ENCODE measurements around the gene FLNB. TPM values are rescaled to one million over a fixed set of nuclear protein-coding genes. Genes with fewer than 3 reads are reported as not detected.

FLNB gene
- total and polyA plus RNA-seq, 2 of the 13 experiments (the other 11 are each of a cell fraction or from before 2014, with no cell fraction given), result 106 to 130 TPM

DNA sequence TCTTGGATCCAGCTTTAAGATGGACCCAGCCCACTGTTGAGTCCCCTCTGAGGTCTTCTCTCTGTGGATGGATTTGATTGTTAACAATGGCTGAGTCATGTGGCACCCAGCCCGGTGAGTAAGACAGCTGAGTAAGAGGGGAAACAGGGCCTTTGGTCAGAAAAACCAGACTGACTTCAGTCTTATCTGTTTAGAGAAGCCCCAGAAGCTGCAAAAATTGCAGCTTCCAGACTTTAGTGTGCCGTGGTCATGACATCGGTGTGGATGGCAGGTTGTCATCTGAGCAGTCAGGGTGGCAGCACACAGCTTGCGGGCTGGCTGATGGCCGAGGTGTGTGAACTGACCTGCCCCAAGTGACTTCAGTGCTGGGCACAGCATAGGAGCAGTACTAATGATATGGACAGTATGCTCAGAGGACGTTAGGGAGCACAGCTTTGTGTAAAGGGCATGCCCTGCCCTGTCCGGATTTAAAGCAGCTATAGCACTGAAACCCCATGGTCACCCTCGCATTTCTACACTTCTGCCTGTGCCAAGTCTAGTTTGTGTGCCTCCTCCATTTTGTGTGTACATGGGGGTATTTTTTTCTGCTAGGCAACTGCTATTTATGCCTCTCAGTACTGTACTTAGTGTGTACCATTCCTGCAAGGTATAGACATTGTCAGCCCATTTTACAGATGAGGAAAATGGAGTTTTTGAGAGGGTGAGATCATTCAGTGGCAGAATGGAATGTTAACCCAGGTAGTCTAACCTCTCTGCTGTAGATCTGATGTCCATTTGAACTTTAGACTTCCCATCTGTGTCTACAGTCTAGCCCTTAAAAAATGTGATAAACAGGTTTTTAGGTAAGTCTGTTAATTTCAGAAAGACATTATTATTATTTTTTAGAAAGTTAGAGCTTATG lies 44.4 kb downstream of the FLNB start (continued):
- TF ChIP-seq RBFOX2 (IDR thresholded peaks at IDR 0.05; ENCODE audit: low read depth, low read length) (no peak), NFKB2 (CRISPR knock-in tag; IDR thresholded peaks at IDR 0.05; ENCODE audit: borderline replicate concordance) (no peak), ZNF280B (CRISPR knock-in tag; IDR thresholded peaks at IDR 0.05; ENCODE audit: borderline replicate concordance) (no peak), HMGA1 (CRISPR knock-in tag; conservative IDR thresholded peaks at IDR 0.05) (no peak)
- TF ChIP-seq, protein P1, sequence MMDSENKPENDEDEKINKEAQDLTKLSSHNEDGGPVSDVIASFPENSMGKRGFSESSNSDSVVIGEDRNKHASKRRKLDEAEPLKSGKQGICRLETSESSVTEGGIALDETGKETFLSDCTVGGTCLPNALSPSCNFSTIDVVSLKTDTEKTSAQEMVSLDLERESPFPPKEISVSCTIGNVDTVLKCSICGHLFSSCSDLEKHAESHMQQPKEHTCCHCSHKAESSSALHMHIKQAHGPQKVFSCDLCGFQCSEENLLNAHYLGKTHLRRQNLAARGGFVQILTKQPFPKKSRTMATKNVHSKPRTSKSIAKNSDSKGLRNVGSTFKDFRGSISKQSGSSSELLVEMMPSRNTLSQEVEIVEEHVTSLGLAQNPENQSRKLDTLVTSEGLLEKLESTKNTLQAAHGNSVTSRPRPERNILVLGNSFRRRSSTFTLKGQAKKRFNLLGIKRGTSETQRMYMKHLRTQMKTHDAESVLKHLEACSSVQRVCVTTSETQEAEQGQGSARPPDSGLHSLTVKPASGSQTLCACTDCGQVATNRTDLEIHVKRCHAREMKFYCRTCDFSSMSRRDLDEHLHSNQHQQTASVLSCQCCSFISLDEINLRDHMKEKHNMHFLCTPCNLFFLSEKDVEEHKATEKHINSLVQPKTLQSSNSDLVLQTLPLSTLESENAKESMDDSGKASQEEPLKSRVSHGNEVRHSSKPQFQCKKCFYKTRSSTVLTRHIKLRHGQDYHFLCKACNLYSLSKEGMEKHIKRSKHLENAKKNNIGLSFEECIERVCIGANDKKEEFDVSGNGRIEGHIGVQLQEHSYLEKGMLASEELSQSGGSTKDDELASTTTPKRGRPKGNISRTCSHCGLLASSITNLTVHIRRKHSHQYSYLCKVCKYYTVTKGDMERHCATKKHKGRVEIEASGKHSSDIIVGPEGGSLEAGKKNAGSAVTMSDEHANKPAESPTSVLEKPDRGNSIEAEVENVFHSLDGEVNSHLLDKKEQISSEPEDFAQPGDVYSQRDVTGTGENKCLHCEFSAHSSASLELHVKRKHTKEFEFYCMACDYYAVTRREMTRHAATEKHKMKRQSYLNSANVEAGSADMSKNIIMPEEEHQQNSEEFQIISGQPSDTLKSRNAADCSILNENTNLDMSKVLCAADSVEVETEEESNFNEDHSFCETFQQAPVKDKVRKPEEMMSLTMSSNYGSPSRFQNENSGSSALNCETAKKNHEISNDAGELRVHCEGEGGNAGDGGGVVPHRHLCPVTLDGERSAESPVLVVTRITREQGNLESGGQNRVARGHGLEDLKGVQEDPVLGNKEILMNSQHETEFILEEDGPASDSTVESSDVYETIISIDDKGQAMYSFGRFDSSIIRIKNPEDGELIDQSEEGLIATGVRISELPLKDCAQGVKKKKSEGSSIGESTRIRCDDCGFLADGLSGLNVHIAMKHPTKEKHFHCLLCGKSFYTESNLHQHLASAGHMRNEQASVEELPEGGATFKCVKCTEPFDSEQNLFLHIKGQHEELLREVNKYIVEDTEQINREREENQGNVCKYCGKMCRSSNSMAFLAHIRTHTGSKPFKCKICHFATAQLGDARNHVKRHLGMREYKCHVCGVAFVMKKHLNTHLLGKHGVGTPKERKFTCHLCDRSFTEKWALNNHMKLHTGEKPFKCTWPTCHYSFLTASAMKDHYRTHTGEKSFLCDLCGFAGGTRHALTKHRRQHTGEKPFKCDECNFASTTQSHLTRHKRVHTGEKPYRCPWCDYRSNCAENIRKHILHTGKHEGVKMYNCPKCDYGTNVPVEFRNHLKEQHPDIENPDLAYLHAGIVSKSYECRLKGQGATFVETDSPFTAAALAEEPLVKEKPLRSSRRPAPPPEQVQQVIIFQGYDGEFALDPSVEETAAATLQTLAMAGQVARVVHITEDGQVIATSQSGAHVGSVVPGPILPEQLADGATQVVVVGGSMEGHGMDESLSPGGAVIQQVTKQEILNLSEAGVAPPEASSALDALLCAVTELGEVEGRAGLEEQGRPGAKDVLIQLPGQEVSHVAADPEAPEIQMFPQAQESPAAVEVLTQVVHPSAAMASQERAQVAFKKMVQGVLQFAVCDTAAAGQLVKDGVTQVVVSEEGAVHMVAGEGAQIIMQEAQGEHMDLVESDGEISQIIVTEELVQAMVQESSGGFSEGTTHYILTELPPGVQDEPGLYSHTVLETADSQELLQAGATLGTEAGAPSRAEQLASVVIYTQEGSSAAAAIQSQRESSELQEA (CRISPR knock-in tag; IDR thresholded peaks at IDR 0.05; ENCODE audit: not compliant biosample characterization), result no peak
- TF ChIP-seq, protein P2, sequence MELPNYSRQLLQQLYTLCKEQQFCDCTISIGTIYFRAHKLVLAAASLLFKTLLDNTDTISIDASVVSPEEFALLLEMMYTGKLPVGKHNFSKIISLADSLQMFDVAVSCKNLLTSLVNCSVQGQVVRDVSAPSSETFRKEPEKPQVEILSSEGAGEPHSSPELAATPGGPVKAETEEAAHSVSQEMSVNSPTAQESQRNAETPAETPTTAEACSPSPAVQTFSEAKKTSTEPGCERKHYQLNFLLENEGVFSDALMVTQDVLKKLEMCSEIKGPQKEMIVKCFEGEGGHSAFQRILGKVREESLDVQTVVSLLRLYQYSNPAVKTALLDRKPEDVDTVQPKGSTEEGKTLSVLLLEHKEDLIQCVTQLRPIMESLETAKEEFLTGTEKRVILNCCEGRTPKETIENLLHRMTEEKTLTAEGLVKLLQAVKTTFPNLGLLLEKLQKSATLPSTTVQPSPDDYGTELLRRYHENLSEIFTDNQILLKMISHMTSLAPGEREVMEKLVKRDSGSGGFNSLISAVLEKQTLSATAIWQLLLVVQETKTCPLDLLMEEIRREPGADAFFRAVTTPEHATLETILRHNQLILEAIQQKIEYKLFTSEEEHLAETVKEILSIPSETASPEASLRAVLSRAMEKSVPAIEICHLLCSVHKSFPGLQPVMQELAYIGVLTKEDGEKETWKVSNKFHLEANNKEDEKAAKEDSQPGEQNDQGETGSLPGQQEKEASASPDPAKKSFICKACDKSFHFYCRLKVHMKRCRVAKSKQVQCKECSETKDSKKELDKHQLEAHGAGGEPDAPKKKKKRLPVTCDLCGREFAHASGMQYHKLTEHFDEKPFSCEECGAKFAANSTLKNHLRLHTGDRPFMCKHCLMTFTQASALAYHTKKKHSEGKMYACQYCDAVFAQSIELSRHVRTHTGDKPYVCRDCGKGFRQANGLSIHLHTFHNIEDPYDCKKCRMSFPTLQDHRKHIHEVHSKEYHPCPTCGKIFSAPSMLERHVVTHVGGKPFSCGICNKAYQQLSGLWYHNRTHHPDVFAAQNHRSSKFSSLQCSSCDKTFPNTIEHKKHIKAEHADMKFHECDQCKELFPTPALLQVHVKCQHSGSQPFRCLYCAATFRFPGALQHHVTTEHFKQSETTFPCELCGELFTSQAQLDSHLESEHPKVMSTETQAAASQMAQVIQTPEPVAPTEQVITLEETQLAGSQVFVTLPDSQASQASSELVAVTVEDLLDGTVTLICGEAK (IDR thresholded peaks at IDR 0.05), result no peak
- TF ChIP-seq, protein P2 (CRISPR knock-in tag; IDR thresholded peaks at IDR 0.05), result no peak
